ENCODE data around the gene ZCCHC8.
"Not testable (repeated sequence)": the region's sequence is repeated elsewhere in the genome, so short reads cannot be mapped to it uniquely, and the experiment has no call there.

Gene ZCCHC8

GRCh38 chr12:122469856-122470255, 30.9 kb downstream of the ZCCHC8 start:
- not testable (repeated sequence) for DNase-seq

DNA sequence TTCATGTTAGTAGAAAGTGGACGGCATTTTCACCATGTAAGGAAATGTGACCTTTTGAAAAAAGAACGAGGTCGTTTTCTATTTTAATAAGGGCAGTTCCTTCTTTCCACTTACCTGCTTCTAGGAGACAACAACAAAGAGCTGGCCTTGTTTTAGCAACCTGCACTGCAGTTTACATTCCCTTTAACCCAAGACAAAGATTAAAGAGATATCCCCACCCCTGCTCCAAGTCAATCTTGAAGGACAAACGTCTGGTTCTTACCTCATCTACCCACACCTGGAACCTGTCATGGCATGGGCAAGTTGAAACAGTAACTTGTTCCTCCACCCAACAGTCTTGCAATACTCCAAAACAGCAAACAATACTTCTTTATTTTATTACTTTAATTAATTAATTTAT, 32.7 kb downstream of the ZCCHC8 start:
- DNase-seq: no peak

- not testable (repeated sequence) for DNase-seq
Measured at GRCh38 chr12:122464317-122465042, 36.3 kb downstream of the ZCCHC8 start.

- DNase-seq: no peak
Measured at GRCh38 chr12:122460641-122461040, 40.1 kb downstream of the ZCCHC8 start.

GRCh38 chr12:122460061-122460460, 40.7 kb downstream of the ZCCHC8 start:
- no peak for DNase-seq

GRCh38 chr12:122459211-122459610, 41.5 kb downstream of the ZCCHC8 start:
- no peak for DNase-seq

- no peak for DNase-seq
Measured at GRCh38 chr12:122458105-122459035, 42.4 kb downstream of the ZCCHC8 start.

GRCh38 chr12:122457627-122458026, 43.1 kb downstream of the ZCCHC8 start:
- DNase-seq: no peak

DNA sequence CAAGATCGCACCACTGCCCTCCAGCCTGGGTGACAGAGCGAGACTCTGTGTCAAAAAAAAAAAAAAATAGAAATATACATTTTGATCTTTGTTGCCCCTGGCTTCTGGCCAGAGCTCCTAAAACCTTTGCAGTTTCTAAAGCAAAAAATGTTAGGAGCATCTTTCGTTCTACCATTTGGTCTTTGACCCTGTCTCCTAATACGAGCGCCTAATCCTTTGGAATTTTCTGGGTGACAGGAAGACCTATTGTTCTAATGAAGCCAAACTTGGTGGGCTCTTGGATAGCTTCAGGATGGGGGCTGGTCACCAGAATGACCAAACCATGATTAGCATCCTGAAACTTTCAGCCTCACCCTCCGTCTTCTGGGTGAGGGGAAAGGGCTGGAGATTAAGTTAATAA, 46.0 kb downstream of the ZCCHC8 start:
- no peak for DNase-seq

- no peak for DNase-seq
Measured at GRCh38 chr12:122454250-122454721, 46.4 kb downstream of the ZCCHC8 start.

- no peak for DNase-seq
Measured at GRCh38 chr12:122452701-122453285, 47.9 kb downstream of the ZCCHC8 start.

DNA sequence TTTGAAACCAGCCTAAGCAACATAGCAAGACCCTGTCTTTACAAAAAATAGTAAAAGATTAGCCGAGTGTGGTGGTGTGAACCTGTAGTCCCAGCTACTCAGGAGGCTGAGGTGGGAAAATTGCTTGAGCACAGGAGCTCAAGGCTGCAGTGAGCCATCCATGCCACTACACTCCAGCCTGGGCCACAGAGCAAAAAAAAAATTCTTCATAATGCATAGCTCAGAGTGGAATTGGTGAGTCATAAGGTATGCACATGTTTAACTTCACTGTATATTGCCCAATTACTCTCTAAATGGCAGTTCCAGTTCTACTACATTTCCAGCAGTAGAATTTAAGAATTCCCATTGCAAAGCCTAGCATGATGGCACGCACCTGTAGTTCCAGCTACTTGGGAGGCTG, 51.4 kb downstream of the ZCCHC8 start:
- no peak for DNase-seq

- DNase-seq: not testable (repeated sequence)
Measured at GRCh38 chr12:122447825-122448224, 52.9 kb downstream of the ZCCHC8 start.

- DNase-seq: not testable (repeated sequence)
Measured at GRCh38 chr12:122446390-122446789, 54.3 kb downstream of the ZCCHC8 start.

DNA sequence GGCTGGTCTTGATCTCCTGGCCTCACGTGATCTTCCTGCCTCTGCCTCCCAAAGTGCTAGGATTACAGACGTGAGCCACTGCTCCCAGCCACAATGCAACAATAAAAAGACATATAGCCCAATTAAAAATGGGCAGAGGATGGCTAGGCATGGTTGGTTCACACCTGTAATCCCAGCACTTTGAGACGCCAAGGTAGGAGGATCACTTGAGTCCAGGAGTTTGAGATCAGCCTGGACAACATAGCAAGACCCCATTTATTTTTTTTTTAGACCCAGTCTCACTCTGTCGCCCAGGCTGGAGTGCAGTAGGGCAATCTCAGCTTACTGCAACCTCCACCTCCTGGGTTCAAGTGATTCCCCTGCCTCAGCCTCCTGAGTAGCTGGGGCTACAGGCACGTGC, 56.7 kb downstream of the ZCCHC8 start:
- DNase-seq: not testable (repeated sequence)

- not testable (repeated sequence) for DNase-seq
Measured at GRCh38 chr12:122438822-122439221, 61.9 kb downstream of the ZCCHC8 start.

- no peak for DNase-seq
Measured at GRCh38 chr12:122437656-122438121, 63.0 kb downstream of the ZCCHC8 start.

- no peak for DNase-seq
Measured at GRCh38 chr12:122435186-122435585, 65.5 kb downstream of the ZCCHC8 start.

GRCh38 chr12:122429043-122429442, 71.7 kb downstream of the ZCCHC8 start:
- not testable (repeated sequence) for DNase-seq

GRCh38 chr12:122427403-122427802, 73.3 kb downstream of the ZCCHC8 start:
- no peak for DNase-seq

- DNase-seq: no peak
Measured at GRCh38 chr12:122423258-122424165, 77.2 kb downstream of the ZCCHC8 start.

GRCh38 chr12:122422730-122423257, 77.9 kb downstream of the ZCCHC8 start:
- no peak for DNase-seq

All from NCI-H2029 (cell line).